ENCODE measurements around the gene GHRL.

The GHRL gene

DNA sequence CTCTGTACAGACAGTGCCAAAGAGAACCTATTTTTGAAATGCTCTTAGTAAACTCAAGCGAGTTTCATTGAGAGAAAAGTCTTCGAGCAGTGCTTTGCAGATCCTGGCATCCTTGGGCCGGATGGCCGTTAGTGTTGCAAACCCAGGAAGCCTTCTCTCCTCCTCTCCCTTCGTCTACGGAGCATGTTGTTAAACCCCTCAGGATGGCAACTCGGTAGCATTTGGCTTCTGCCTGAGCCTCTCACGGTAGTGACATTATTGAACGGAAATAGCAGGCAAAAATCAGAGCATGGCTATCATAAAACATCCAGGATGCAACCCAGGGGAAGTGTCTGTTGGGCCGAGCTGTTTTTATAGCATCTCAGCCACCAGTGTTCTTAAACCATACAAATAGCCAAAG, 34.8 kb upstream of the GHRL start:
- DNase-seq (ENCODE audit: low read depth in 2 of 2): no peak

DNA sequence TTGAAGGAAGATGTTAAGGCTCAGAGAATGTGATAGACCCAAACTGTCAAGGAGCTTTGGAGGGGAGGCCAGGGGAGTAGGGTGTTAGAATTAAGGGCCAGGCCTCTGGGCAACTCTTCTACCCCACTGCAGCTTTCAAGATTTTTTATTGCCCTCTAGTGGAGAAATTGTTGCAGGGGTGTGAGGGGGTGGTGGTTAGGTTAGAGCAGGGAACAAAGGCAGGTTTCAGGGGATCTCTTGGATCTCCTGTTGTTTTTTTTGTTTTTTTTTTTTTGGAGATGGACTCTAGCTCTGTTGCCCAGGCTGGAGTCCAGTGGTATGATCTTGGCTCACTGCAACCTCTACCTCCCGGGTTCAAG, 29.6 kb upstream of the GHRL start:
- DNase-seq (ENCODE audit: low read depth in 2 of 2): no peak

DNA sequence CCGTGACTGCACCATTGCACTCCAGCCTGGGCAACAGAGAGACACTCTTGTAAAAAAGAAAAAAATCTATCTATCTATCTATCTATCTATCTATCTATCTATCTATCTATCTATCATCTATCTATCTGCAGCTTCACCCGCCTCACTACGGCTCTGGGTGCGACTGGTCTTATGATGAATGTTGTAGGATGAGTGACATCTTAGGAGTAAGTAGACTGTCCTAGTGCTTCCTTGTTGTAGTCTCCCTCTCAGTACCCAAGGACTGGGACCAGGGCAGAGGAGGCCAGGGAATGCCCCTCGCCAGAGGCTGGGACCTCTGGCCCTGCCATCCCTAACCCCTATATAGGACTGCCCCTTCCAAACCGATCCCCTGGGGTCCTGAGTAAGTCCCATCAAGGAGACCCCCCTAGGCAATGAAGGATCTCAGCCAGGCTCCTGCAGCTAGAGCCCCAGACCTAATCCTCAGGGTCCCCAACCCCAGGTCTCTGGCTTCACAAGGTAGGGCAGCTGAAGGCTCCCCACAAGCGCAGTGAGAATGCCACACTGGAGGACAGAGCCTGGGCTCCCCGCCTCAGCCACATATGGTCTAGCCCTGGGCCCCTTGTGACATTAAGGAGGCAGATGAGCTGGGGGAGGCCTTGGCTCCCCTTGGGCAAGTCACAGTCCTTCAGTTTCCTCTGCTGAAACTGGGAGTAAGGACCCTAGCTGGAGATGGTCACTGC, 29.0 kb upstream of the GHRL start:
- DNase-seq (ENCODE audit: low read depth in 2 of 2): no peak

DNA sequence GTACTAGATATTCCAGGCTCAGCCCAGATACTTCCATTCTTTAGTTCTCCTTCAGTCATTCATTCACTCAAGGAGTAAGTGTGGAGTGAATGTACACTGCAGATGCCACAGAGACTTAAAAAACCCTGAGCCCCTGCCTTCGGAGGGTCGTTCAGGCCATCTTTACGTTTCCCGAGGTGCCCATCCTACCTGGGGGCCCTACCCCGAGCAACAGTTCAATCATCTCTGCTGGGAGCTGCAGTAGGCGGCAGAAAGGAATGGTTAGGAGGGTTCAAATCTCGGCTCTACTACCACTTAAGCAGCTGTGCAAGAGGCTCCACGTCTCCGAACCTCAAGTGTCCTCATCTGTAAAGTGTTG, 27.6 kb upstream of the GHRL start:
- no peak for DNase-seq (ENCODE audit: low read depth in 2 of 2)

DNA sequence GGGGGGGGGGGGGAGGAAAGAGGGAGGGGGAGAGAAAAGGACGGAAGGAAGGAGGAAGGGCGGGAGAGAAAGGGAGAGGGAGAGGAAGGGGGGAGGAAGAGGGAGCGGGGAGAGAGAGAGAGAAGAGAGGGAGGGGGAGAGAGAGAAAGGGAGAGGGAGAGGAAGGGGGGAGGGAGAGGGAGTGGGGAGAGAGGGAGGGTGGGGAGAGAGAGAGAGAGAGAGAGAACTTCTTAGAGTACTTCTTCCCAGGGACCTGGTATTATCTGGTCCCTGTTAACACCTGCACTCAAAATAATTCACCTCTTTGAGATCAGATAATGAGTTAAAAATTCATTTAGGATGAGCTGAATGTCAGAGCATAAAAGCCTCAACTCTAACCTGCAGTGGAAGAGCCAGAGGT, 27.1 kb upstream of the GHRL start:
- DNase-seq (ENCODE audit: low read depth in 2 of 2): no peak

DNA sequence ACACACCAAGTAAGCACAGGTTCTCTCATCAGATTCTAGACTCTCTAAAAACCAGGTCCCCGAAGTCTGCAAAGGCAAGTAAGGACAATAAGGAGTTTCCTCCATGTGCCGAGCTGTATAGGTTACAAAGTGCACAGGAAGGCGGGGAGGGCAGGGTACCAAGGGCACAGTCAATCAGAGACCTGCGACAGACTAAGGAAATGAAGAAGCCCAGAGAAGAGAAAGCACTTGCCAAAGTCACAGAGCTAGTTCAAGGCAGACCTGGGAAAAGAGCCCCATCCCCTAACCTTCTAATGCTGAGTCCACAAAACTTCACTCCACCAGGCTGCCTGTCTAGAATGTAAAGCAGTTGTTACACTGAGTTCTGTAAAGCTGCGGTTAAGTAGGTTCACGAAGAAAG, 26.5 kb upstream of the GHRL start:
- DNase-seq (ENCODE audit: low read depth in 2 of 2): no peak

DNA sequence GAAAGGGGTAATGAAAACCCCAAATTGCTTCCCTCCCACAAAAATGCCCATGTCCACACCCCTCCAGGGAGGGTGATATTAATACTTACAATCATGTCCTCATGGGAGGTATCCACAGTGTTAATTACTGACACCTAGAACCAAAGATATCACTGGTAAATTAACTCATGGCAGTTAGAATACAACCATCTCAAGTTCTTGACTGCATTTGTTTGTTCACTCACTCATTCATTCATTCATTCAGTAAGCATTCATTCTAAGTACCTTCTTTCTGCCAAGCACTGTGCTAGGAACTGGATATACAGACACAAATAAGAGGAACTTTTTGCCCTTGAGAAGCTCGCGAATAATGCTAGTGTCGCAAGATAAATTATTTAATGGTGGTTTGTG, 25.2 kb upstream of the GHRL start:
- no peak for DNase-seq (ENCODE audit: low read depth in 2 of 2)

DNA sequence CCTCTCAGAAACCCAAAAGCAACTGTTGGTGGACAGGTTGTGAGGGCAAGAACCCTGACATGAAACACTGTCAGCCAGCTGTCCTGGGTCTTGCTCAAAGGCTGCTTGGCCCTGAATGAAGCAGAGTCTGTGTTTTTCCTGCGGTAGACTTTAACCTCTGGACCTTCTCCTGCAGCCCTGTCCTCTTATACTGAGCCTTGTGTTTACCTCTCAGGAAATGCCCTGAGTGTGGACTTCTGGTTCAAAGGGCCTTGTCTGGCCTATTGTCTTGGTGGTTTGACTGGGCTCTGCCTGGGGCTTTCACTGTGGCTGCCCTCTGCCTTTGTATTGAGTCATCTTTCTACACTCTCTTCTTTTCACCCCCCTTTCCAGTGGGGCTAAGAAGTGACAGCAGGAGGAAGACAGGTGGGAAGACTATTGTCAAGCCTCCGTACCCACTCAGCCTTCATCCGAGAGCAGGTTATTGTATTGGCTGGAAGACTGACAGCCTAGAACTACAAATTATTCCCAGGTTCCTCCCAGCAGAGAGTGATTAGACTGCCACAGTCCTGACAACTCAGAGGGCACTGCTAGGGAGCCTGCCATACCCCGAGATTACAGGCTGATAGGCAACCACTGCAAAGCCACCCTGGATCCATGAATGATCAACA, 24.7 kb upstream of the GHRL start:
- no peak for DNase-seq (ENCODE audit: low read depth in 2 of 2)

DNA sequence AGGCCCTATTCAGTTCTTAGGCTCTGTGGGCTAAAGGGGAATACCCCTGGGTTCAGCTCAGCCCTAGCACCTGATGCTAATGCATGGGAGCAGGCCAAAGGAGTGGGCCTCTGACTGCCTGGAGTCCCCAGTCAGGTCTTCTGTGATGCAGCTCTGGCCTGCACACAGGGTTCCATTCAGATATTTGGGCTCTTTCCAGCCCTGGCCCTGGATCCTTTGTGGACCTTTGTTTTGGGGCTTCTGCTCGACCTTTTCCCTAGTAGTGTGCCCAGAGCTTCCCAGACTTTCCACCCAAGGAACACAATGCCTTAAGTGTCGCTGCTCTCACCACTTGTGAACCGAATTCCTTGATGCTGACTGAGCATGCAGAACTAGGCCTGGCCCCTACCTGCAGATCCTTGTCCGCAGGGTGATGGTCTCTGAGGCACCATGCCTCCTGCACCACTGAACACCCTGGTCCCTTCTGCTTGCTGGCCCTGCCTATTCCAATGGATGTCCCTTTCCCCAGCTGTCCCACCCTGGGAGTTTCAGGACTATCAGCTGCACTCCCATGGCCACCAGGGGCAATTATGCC, 23.1 kb upstream of the GHRL start:
- DNase-seq (ENCODE audit: low read depth in 2 of 2): no peak

DNA sequence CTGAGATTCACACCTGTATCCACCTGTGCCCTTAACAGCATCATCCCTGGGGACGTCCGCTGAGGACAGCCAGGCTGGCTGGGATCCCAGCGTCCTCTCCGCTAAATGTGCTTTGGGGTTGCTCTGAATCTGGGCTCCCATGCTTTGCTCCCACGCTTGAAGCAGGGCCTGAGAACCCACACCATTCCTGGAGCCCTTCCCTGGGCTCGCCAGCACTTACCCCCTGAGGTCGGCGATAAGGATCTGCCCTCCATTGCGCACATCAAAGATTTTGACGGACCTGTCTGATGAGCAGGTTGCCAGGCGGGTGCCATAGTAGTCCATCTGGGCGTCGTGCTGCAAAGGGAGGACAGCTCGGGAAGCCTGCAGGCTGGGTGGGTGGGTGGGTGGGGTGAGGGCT, 22.4 kb upstream of the GHRL start:
- no peak for DNase-seq (ENCODE audit: low read depth in 2 of 2)

DNA sequence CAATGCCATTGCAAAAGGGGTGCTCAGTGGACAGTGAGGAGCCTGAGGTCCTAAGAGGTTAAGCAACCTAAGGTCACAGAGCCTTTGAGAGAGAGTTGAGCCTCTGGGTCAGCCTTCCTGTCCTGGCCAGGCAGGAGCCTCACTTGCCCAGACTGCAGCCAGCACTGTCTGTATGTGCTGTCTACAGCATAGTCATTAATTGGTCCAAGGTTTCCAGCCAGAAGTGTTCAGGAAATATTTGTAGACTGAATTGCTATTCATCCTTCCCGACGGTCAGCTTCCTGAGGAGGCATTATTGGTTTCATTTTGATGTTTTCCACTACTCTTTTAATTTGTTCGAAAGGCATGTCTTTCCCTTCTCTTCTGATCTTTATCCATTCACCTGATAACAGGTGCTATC, 20.1 kb upstream of the GHRL start:
- no peak for DNase-seq (ENCODE audit: low read depth in 2 of 2)

DNA sequence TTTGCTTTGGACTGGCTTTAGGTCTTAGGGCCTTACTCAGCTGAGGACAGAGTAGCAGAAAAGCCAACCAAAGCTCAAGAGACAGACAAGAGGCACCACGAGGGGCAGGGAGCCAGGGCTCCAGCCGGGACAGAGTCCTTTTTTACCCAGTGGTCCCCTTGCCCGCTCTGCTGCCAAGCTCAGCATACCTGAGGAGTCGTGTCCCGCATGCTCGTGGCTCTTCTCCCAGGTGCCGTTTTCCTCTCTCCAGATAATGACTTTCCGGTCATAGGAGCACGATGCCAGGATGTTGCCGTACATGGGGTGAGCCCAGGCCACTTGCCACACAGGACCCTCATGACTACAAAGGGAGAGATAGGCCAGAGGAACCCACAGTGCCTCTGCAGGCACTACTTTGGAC, 19.6 kb upstream of the GHRL start:
- DNase-seq (ENCODE audit: low read depth in 2 of 2): no peak

DNA sequence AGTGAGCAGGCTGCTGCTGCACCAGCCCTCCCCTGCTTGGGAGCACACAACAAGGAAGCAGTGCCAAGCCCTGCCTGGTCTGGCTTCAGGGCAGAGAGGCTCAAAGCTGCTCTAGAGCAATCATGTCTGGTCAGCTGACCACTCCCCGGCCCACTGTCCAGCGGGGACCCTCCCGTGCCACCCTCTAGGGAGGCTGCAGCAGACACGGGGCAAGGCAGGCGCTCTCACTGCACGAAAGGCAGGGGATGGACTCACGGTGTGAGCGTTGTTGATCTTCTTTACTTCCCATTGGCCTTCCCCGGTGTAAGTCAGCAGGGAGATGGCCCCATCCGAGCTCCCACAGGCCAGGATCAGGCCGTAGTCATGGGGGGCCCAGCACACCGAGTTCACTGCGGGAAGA, 19.0 kb upstream of the GHRL start:
- no peak for DNase-seq (ENCODE audit: low read depth in 2 of 2)

DNA sequence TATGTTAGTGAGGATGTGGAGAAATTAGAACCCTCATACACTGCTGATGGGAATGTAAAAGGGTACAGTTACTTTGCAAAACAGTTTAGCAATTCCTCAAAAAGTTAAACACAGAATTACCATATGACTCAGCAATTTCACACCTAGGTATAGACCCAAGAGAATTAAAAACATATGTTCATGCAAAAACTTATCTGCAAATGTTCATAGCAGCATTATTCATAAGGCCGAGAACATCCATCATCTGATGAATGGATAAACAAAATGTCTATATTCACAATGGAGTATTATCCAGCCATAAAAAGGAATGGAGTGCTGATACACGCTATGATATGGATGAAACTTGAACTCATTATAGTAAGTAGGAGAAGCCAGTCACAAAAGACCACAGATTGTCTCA, 17.8 kb upstream of the GHRL start:
- no peak for DNase-seq (ENCODE audit: low read depth in 2 of 2)

DNA sequence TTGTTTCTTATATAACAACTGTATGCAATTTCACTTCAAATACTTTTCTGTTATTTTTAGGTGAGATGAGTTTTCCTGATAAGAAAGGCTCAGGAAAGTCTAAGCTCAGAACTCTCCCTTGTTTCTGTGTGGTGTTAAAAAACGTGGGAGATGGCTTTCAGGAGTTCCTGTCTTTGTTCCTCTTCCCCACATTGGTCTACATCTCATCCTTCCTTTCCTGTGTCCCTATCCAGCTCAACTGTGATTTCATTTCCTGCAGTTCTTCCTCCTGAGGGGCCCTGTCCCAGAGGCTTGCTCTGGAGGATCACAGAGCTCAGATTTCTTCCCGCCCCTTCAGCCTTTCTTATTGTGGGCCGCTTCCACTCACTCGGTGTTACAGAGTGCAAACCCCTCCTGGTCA, 17.0 kb upstream of the GHRL start:
- no peak for DNase-seq (ENCODE audit: low read depth in 2 of 2)

DNA sequence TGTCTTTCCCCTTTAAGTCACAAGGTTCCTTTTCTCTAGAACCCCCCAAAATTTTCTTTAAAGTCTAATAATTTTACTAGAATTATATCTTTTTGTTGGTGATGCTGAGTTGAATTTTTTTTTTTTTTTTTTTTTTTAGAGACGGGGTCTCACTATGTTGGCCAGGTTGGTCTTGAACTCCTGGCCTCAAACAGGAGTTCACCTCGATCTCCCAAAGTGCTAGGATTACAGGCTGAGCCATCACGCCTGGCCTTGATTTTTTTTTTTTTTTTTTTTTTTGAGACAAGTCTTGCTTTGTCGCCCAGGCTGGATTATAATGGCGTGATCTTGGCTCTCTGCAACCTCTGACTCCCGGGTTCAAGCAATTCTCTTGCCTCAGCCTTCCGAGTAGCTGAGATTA, 15.9 kb upstream of the GHRL start:
- DNase-seq (ENCODE audit: low read depth in 2 of 2): no peak

DNA sequence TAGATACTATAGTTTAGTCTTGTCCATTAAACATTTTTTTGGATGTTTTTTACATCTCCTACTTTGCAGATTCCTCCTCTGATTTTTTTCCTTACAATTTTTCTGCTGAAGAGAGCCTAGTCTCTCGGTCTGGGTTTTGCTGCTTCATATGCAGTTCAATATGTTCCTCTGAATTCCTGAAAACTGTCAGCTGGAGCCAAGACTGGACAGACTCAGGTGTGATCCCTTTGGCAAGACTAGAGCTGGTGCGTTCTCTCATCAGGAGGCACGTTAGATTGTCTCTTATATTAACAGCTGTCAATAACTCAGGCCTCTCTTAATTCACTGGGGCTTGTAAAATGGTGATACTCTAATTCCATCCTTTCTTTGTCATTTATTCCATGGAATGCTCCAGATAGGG, 13.4 kb upstream of the GHRL start:
- DNase-seq (ENCODE audit: low read depth in 2 of 2): no peak

DNA sequence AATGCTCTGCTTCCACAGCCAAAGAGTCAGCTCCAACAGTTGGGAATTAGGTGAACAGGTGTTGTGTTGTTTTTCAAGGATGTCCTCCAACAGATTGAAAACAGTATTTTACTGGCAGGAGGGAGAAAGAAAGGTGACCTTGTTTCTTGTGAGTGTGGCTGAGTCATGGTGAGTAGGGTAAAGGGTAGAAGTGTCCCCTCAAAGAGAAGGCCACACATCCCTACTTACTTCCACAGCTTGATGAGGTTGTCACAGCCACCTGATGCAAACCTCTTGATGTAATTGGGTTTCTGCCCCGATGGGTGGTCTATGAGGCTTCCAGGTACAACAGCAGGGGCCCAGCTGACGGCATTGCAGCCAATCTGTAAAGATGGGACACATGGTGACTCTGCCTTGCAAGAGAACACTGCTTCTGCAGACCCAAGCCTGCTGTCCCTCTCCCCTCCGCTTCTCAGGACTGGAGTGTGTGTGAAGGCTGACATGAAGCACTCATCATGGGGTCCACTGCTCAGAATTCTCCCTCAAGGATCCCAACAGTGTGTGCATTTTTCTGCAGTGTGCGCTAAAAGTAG, 12.7 kb upstream of the GHRL start:
- no peak for DNase-seq (ENCODE audit: low read depth in 2 of 2)

DNA sequence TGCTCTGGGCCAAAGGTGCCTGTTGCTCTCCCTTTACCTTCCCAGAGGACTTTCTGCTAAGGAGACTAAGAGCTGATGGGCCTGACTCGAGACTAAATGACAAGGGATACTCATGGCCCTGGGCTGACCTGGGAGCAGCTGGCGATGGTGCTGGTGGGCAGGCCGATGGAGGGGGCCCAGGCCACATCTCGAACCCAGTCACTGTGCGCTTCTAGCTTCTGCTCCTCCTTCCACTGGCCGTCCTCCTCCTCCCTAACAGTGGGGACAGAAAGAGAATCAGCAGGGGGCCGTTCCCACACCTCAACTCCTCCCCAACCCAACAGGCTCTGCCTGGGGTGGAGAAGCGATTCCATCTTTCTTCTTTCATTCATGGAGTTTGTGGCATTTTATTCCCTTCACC, 12.2 kb upstream of the GHRL start:
- no peak for DNase-seq (ENCODE audit: low read depth in 2 of 2)

DNA sequence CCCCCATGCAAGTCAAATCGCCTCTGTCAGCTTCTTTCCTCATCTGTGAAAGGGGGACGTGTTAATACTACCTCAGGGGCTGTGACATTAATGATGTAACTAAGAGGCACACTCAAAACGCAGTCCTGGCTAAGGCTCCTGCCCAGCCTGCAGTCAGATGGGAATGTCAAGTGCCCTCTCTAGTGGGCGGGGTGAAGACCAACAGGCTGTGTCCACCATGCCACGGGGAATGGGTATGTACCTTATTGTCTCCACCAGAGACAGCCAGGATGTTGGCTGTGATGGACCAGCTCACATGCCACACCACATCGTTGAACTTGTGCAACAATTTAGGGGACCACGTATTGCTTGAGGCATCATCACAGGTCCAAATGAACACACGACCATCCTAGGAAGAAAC, 11.0 kb upstream of the GHRL start:
- no peak for DNase-seq (ENCODE audit: low read depth in 2 of 2)

DNA sequence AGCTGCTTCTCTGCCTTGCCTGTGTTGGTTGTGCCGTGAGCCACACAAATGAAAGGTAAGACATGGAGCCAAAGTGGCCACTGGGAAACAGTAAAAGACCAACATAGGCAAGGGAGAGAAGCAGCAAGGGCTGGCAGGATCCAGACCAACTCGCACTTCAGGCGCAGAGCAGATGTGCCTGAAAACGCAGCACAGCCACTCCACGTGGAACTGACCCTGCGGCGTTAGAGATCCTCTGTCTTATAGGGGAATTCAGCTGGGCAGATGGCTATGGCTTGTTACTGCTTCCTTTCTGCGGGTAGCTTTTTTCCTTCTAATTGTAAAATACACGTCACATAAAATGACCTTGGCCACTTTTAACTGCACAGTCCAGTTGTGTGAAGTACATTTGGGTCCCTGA, 10.4 kb upstream of the GHRL start:
- no peak for DNase-seq (ENCODE audit: low read depth in 2 of 2)

DNA sequence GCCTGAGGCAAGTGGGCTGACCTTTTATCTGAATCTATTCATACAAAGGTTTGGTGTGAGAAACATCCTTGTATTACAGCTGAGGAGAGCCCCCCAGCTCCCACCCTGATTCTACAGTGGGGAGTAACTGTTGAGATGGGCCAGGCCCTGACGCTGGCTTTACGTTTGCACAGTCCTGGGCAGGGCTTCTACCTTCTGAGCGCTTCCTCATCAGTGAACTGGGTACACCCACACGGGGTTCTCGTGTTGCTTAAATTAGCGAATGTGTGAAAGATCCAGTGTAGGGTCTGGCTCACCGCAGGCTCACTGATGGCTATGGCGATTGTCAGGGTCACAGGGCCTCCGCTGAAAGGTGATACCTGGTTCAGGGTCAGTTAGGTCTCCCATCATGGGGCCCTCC, 7.3 kb upstream of the GHRL start:
- DNase-seq (ENCODE audit: low read depth in 2 of 2): no peak

DNA sequence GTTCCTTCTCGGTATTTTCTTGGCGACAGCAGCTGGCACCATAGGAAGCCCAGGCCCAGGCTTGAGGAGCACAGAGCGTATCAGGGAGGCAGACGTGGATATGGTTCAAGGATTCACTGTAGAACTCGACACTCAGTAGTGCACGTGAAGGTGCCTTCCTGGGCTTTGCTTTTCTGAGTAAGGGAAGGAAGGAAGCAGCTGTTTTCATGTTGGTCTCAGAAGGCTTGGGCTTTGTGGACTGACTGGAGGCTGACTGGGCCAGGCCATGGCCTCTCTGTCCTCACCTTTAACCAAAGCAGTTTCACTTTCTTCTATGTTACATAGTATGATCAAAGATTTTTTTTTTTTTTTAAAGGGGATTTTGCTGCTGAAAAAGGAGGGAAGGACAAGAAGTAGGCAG, 6.9 kb upstream of the GHRL start:
- DNase-seq (ENCODE audit: low read depth in 2 of 2): no peak

DNA sequence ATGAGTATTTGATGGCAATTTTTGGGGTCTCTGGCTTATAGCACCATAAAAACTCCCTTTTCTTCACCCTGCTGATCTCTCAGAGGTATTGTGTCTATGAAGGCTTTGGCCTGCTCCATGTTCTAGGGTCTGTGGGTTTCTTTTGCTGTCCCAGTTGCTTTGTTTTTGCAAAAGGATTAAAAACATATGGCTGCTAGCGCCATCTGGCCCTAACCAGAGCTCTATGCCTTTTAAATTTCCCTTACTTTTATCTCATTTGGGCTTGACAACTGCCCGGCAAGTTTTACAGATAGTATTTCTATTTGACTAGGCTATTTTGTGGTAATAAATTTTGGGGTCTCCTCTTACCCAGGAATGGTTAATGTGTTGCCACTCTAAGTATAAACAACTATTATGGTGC, 6.4 kb upstream of the GHRL start:
- no peak for DNase-seq (ENCODE audit: low read depth in 2 of 2)
